GM12878 (cell line): ENCODE data around the gene CDK17. TPM values are rescaled to one million over a fixed set of nuclear protein-coding genes. Genes with fewer than 3 reads are reported as not detected.
A peak's percentile ranks its signal among the peaks of the same experiment; 100 is the strongest.
"Not testable (repeated sequence)": the region's sequence is repeated elsewhere in the genome, so short reads cannot be mapped to it uniquely, and the experiment has no call there.

Source experiments
- ATAC-seq: fragments of 200-7000 bp; cut with Tn5 transposase; 3 replicates; pipeline ENCODE4 v1.9.1; 2020; ENCODE audit warnings: mild to moderate bottlenecking, moderate library complexity
- BruUV-seq: library from RNA; stranded (reverse); fragments of 400-500 nt; replicated peaks from 2 replicates; lab custom pipeline; 2021; lab: Mats Ljungman, UMichigan
- CTCF ChIA-PET: fragments of 300-600 bp; sonication (Branson Sonifier 250); formaldehyde crosslinking; extraction: SDS; loops from one replicate; lab custom pipeline; 2021; ENCODE audit warnings: inconsistent platforms; lab: Yijun Ruan, JAX
- POLR2A ChIA-PET: fragments of 350-600 bp; formaldehyde crosslinking; extraction: SDS; loops from one replicate; lab custom pipeline; 2021; ENCODE audit warnings: inconsistent platforms; lab: Charles Lee
- RAD21 ChIA-PET: fragments of 300-600 bp; sonication (Branson Sonifier 250); formaldehyde crosslinking; loops from one replicate; lab custom pipeline; 2023; ENCODE audit warnings: antibody characterized with exemption; ENCODE audit not compliant: unreplicated experiment; lab: Charles Lee
- SMC1A ChIA-PET: fragments of 300-600 bp; sonication (Branson Sonifier 250); formaldehyde crosslinking; loops from one replicate; lab custom pipeline; 2023; ENCODE audit not compliant: unreplicated experiment, uncharacterized antibody; lab: Charles Lee
- DNase-seq: peaks from one replicate; pipeline ENCODE4 v3.0.0-alpha.2; 2011; ENCODE audit warnings: low read depth, low spot score
- FAIRE-seq: peaks from 3 replicates; lab custom pipeline; 2011; peaks lifted over from hg19 to GRCh38; lab: Jason Lieb, UNC
- H2AFZ ChIP-seq: 2 replicates; pipeline ENCODE4 v1.6.0; 2011; ENCODE audit warnings: low read depth, low read length, control low read depth; ENCODE audit not compliant: control insufficient read depth
- H3K27ac ChIP-seq: 2 replicates; pipeline ENCODE4 v1.5.1; 2011; ENCODE audit warnings: control low read depth; ENCODE audit not compliant: control insufficient read depth, insufficient read depth
- H3K27me3 ChIP-seq, 2 experiments: replicated peaks in 1 of 2; 2 replicates each; pipeline versions ENCODE4 v1.6.0 to v1.6.1; 2011; ENCODE audit warnings: low read length in 1 of 2; ENCODE audit not compliant: control insufficient read depth in 2 of 2, insufficient read depth in 2 of 2
- H3K36me3 ChIP-seq, 2 experiments: 2 replicates each; pipeline ENCODE4 v1.5.1; 2011; ENCODE audit warnings: low read length in 1 of 2; ENCODE audit not compliant: control insufficient read depth in 2 of 2, insufficient read depth in 2 of 2
- H3K4me1 ChIP-seq: 2 replicates; pipeline ENCODE4 v1.6.1; 2011; ENCODE audit warnings: mild to moderate bottlenecking, low read length, moderate library complexity, mixed read lengths; ENCODE audit not compliant: control insufficient read depth, insufficient read depth
- H3K4me2 ChIP-seq: 2 replicates; pipeline ENCODE4 v1.6.0; 2011; ENCODE audit warnings: control low read depth; ENCODE audit not compliant: control insufficient read depth, insufficient read depth
- H3K4me3 ChIP-seq: fragments of 200-600 bp; sonication (generic); 2 replicates; pipeline ENCODE4 v1.5.1; 2016
- H3K79me2 ChIP-seq: 2 replicates; pipeline ENCODE4 v1.6.0; 2011; ENCODE audit warnings: low read length; ENCODE audit not compliant: control insufficient read depth, insufficient read depth
- H3K9ac ChIP-seq: 2 replicates; pipeline ENCODE4 v1.8.0; 2011; ENCODE audit warnings: low read length, control low read depth, mixed read lengths; ENCODE audit not compliant: control insufficient read depth, insufficient read depth
- H3K9me3 ChIP-seq: replicated peaks from 3 replicates; pipeline ENCODE4 v1.5.1; 2011; ENCODE audit warnings: mild to moderate bottlenecking, low read length; ENCODE audit not compliant: control insufficient read depth, insufficient read depth
- H4K20me1 ChIP-seq: 2 replicates; pipeline ENCODE4 v1.6.0; 2011; ENCODE audit not compliant: control insufficient read depth, insufficient read depth
- YY1 ChIP-seq: IDR thresholded peaks from 2 replicates; pipeline ENCODE4 v1.6.1; 2011; ENCODE audit warnings: low read depth, mild to moderate bottlenecking, low read length
- ZNF207 ChIP-seq: fragments of 450-650 bp; IDR thresholded peaks from 2 replicates; pipeline ENCODE4 v1.6.1; 2014; ENCODE audit warnings: antibody characterized with exemption, mild to moderate bottlenecking, borderline replicate concordance
- WGBS: methylation state at CpG from one replicate; pipeline ENCODE4 v1.1.6; 2016; ENCODE audit warnings: low lambda C conversion rate; ENCODE audit not compliant: insufficient replicate concordance, insufficient coverage; ENCODE audit errors: missing lambda C conversion rate; 5-methylcytosine and 5-hydroxymethylcytosine counted together
- in situ Hi-C: fragments of 300-500 bp; cut with MboI; formaldehyde crosslinking; loops from 9 replicates; pipeline ENCODE4 v1.14.3; 2018; ENCODE audit warnings: mixed read lengths
- intact Hi-C: fragments of 100-400 bp; cut with micrococcal nuclease; formaldehyde crosslinking; loops from one replicate; pipeline ENCODE4 v1.14.2; 2022; ENCODE audit not compliant: unreplicated experiment
- polyA plus RNA-seq, 11 experiments: library from polyadenylated mRNA; depleted of rRNA in 4 of 11; unstranded in 6 of 11; stranded (reverse) in 5 of 11; fragments of >200 nt; fragmentation: Nextera tagmentation in 4 of 11; fragmentation: Illumina TruSeq in 1 of 11; extraction: Ambion mirVana in 4 of 11; extraction: Trizol in 1 of 11; gene quantifications; 1 replicate in 1 of 11; 2 replicates in 10 of 11; pipeline versions ENCODE4 v1.2.1 to v1.2.3, GENCODE V29; 2011 to 2016; ENCODE audit warnings: inconsistent platforms in 2 of 11, missing spikeins in 2 of 11, low read depth in 1 of 11
- total RNA-seq, 4 experiments: library from RNA; depleted of rRNA in 3 of 4; stranded (reverse); fragments of >200 nt in 3 of 4; fragmentation: Illumina TruSeq in 1 of 4; extraction: Trizol in 1 of 4; gene quantifications; 2 replicates each; pipeline versions ENCODE4 v1.2.1 to v1.2.3, GENCODE V29; 2013 to 2021

The CDK17 gene
- total and polyA plus RNA-seq, 10 of the 15 experiments (the other 5 are each of a cell fraction or from before 2014, with no cell fraction given): 5.6 to 45.6 (median 18.3) TPM

DNA sequence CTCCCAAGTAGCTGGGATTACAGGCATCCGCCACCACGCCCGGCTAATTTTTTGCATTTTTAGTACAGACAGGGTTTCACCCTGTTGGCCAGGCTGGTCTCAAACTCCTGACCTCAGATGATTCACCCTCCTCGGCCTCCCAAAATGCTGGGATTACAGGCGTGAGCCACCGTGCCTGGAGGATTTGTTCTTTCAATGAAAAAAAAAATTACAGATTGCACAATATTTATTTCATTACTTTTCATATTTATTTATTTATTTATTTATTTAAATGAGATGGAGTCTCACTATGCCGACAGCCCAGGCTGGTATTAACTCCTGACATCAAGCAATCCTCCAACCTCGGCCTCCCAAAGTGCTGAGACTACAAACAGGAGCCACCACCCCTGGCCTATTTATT, 2.3 kb upstream of the CDK17 start:
- not testable (repeated sequence) for FAIRE-seq, DNase-seq, BruUV-seq, H4K20me1 ChIP-seq, ATAC-seq, H2AFZ ChIP-seq, H3K36me3 ChIP-seq, H3K27me3 ChIP-seq, H3K9ac ChIP-seq, H3K4me3 ChIP-seq, H3K9me3 ChIP-seq, H3K4me2 ChIP-seq
- H3K27ac ChIP-seq: peak overlapping the region; percentile 96; the same call in 1 of the 2 replicates
- in situ Hi-C loops (loop anchor here (5.0 kb wide), 1 partner anchor 90 kb away; no protein-coding TSS in a partner anchor), intact Hi-C loops (loop anchor here (5.0 to 10.0 kb wide), 2 partner anchors 205 to 368 kb away; partner anchors contain the start of gene LTA4H)
- H3K79me2 ChIP-seq: peaks cover 25% of the 10 kb centered on the region
- peaks cover 34% of the 10 kb centered on the region for H3K4me1 ChIP-seq
- ChIA-PET SMC1A (interaction anchor here (1.1 to 6.7 kb wide), 7 partner anchors 84 to 187 kb away, joined by 3 to 50 read pairs (median 15); partner anchors contain the start of gene CFAP54), POLR2A (interaction anchor here (0.7 to 4.4 kb wide), 2 partner anchors 76 to 112 kb away, joined by 3 to 30 read pairs; no protein-coding TSS in a partner anchor), CTCF (interaction anchor here (0.7 to 8.7 kb wide), 9 partner anchors 9 to 489 kb away, joined by 3 to 94 read pairs (median 3); partner anchors contain the start of gene CFAP54), RAD21 (interaction anchor here (0.8 to 9.9 kb wide), 6 partner anchors 17 to 179 kb away, joined by 3 to 130 read pairs (median 5); partner anchors contain the start of gene CFAP54)
- WGBS: 86% methylated on average over 8 of the region's 8 CpGs

DNA sequence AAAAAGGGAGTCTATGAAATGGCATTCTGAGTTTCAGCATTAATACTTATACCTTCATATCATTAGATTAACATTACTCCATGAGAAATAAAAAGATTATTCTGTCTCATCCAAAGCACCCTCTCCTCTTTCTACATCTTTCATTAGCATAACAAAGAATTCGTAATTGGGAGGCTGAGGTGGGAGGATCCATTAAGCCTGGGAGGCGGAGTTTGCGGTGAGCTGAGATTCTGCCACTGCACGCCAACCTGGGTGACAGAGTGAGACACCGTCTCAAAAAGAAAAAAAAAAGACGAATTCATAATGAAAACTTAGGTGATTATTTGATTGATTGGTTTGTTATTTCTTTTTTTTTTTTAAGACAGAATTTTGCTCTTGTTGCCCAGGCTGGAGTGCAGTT, 1.8 kb upstream of the CDK17 start:
- H3K9me3 ChIP-seq: no peaks in the 10 kb centered on the region
- DNase-seq: no peak
- H3K27ac ChIP-seq: peak overlapping the region; percentile 96
- ChIA-PET CTCF (interaction anchor here (1.3 to 8.7 kb wide), 10 partner anchors 26 to 187 kb away, joined by 3 to 94 read pairs (median 8); partner anchors contain the start of gene CFAP54), RAD21 (interaction anchor here (0.5 to 9.9 kb wide), 5 partner anchors 58 to 179 kb away, joined by 3 to 130 read pairs (median 8); no protein-coding TSS in a partner anchor), SMC1A (interaction anchor here (1.1 to 6.7 kb wide), 3 partner anchors 85 to 186 kb away, joined by 3 to 50 read pairs (median 34); no protein-coding TSS in a partner anchor), POLR2A (interaction anchor here (0.7 to 4.4 kb wide), 2 partner anchors 76 to 113 kb away, joined by 3 to 30 read pairs; no protein-coding TSS in a partner anchor)
- no peaks in the 10 kb centered on the region for H4K20me1 ChIP-seq
- TF ChIP-seq YY1 (no peak), ZNF207 (no peak)
- H3K36me3 ChIP-seq: no peaks in the 10 kb centered on the region
- H3K4me3 ChIP-seq: no peak overlapping the region
- peaks cover 31% of the 10 kb centered on the region for H3K4me1 ChIP-seq
- intact Hi-C loops: loop anchor here (5.0 to 10.0 kb wide), 2 partner anchors 205 to 367 kb away; partner anchors contain the start of gene LTA4H
- H3K79me2 ChIP-seq: peaks cover 30% of the 10 kb centered on the region
- no peak for ATAC-seq
- no peak overlapping the region for H3K4me2 ChIP-seq
- no TSS peak for BruUV-seq
- 60% methylated on average over 6 of the region's 6 CpGs for whole genome bisulfite sequencing
- in situ Hi-C loops: loop anchor here (5.0 kb wide), 1 partner anchor 90 kb away; no protein-coding TSS in a partner anchor
- no peaks in the 10 kb centered on the region for H3K27me3 ChIP-seq
- H2AFZ ChIP-seq: peak overlapping the region; percentile 67; the same call in 1 of the 2 replicates
- FAIRE-seq: no peak
- no peak overlapping the region for H3K9ac ChIP-seq
